NCI-H1105 treated with DMSO at 0.1 percent for 48 hours (cell line): ENCODE measurements around the gene AFAP1.

ENCODE experiments used
- DNase-seq: peaks from one replicate; lab custom pipeline; 2025; lab: John Stamatoyannopoulos, UW

Gene AFAP1

GRCh38 chr4:7892212-7893019 lies 47.2 kb downstream of the AFAP1 start:
- DNase-seq: no peak

GRCh38 chr4:7890635-7891393 lies 48.8 kb downstream of the AFAP1 start:
- no peak for DNase-seq

- no peak for DNase-seq
Observed at GRCh38 chr4:7887436-7887835, 52.2 kb downstream of the AFAP1 start.

- no peak for DNase-seq
Observed at GRCh38 chr4:7886007-7886973, 53.4 kb downstream of the AFAP1 start.

GRCh38 chr4:7885216-7886006 lies 54.2 kb downstream of the AFAP1 start:
- no peak for DNase-seq

GRCh38 chr4:7880683-7881082 lies 59.0 kb downstream of the AFAP1 start:
- DNase-seq: no peak

GRCh38 chr4:7879127-7879526 lies 60.5 kb downstream of the AFAP1 start:
- no peak for DNase-seq

- no peak for DNase-seq
Observed at GRCh38 chr4:7878323-7878722, 61.3 kb downstream of the AFAP1 start.

- DNase-seq: no peak
Observed at GRCh38 chr4:7877176-7877575, 62.5 kb downstream of the AFAP1 start.

- DNase-seq: no peak
Observed at GRCh38 chr4:7876201-7876875, 63.3 kb downstream of the AFAP1 start.

- DNase-seq: no peak
Observed at GRCh38 chr4:7874838-7875237, 64.8 kb downstream of the AFAP1 start.

GRCh38 chr4:7873881-7874280 lies 65.8 kb downstream of the AFAP1 start:
- DNase-seq: no peak

GRCh38 chr4:7872264-7872771 lies 67.3 kb downstream of the AFAP1 start:
- peak; percentile 39 for DNase-seq

- DNase-seq: no peak
Observed at GRCh38 chr4:7871356-7871755, 68.3 kb downstream of the AFAP1 start.

- no peak for DNase-seq
Observed at GRCh38 chr4:7868892-7869471, 70.7 kb downstream of the AFAP1 start.

- no peak for DNase-seq
Observed at GRCh38 chr4:7868436-7868775, 71.3 kb downstream of the AFAP1 start.

- no peak for DNase-seq
Observed at GRCh38 chr4:7867701-7868435, 71.8 kb downstream of the AFAP1 start.

GRCh38 chr4:7867191-7867590 lies 72.5 kb downstream of the AFAP1 start:
- DNase-seq: no peak

GRCh38 chr4:7865533-7865932 lies 74.1 kb downstream of the AFAP1 start:
- DNase-seq: no peak

- no peak for DNase-seq
Observed at GRCh38 chr4:7864685-7865084, 75.0 kb downstream of the AFAP1 start.
